A673 (cell line): ENCODE data around the gene AMZ2.

Source experiments
- CTCF ChIP-seq: fragments of 300-800, 200-600 bp; sonication (generic); conservative IDR thresholded peaks from 2 replicates; pipeline ENCODE4 v1.5.1; 2017; ENCODE audit warnings: low read depth, mild to moderate bottlenecking, antibody characterized with exemption, low read length, moderate library complexity, mixed read lengths
- EZH2 ChIP-seq: fragments of 200-600 bp; sonication (generic); IDR thresholded peaks from 2 replicates; pipeline ENCODE4 v1.6.1; 2017; ENCODE audit warnings: borderline replicate concordance, low read depth, mild to moderate bottlenecking, mixed read lengths, antibody characterized with exemption, low read length; ENCODE audit not compliant: poor library complexity, severe bottlenecking

GRCh38 chr17:68292689-68293040 is 44.8 kb downstream of the AMZ2 start:
- TF ChIP-seq CTCF (no peak), EZH2 (no peak)
